CD4-positive, alpha-beta T cell treated with Interleukin-17A for 4 hours (primary cell): ENCODE measurements around the gene HYOU1.
A peak's percentile ranks its signal among the peaks of the same experiment; 100 is the strongest.
"Not testable (repeated sequence)": the region's sequence is repeated elsewhere in the genome, so short reads cannot be mapped to it uniquely, and the experiment has no call there.

Experiments used
- DNase-seq: peaks from one replicate; pipeline ENCODE4 v3.0.0-alpha.2; 2020; ENCODE audit warnings: mixed read lengths

Gene HYOU1

GRCh38 chr11:119018074-119018938 lies 38.7 kb downstream of the HYOU1 start, which contains the start of the genes RPS25 and TRAPPC4:
TSS of gene RPS25 (minus strand) at chr11:119018343. CDS start at chr11:119018284, 59 bp downstream.
TSS of gene TRAPPC4 (plus strand) at chr11:119018766. CDS start at chr11:119018796, 30 bp downstream.
- DNase-seq = peak; percentile 95

GRCh38 chr11:119017377-119017776 lies 39.6 kb downstream of the HYOU1 start:
- not testable (repeated sequence) for DNase-seq

DNA sequence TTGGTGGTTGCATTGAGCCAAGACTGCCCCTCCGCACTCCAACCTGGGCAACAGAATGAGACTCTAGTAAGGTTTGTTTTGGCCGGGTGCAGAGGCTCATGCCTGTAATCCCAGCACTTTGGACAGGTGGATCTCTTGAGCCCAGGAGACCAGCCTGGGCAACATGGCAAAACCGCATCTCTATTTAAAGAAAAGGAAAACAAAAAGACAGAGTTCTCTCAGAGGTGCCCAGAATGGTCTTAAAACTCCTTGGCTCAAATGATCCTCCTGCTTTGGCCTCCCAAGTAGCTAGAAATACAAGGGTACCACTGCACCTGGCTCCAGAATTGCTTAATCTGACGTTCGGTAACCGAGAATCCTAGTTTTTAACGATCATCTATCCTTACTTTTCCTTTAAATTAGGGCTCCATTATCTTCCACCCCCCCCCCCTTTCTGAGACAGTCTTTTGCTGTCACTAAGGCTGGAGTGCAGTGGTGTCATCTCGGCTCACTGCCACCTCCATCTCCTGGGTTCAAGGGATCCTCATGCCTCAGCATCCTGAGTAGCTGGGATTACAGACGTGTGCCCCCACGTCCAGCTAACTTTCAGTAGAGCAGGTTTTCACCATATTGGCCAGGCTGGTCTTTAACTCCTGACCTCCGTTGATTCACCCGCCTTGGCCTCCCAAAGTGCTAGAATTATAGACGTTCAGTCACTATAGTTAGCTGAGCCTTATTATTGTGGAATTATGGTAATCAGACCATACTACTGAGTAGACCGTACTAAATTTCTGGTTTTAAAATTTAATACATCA lies 40.6 kb downstream of the HYOU1 start:
- DNase-seq = no peak

- no peak for DNase-seq
Observed at GRCh38 chr11:119015054-119015611, 41.9 kb downstream of the HYOU1 start.

DNA sequence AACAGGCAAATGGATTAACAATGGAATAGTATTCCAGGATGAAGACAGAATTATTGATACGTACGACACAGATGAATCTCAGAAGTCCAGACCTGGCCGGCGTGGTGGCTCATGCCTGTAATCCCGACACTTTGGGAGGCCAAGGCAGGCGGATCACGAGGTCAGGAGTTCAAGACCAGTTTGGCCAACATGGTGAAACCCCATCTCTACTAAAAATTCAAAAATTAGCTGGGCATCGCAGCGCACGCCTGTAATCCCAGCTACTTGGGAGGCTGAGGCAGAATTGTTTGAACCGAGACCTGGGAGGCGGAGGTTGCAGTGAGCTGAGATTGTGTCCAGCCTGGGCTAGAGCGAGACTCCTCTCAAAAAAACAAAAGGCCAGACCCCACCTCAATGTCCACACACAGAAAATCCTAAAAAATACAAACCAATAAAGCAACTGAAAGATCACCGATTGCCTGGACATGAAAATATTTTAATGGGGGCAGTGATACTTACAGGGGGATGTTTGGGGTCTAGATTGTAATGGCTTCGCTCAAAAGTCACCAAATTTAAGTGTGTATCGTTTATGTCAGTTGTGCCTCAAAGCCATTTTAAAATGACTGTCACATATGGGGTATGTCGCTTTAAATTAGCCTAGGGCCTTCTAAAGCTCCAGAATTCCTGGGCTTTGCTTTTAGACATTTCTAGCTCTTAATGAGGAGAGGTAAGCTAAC lies 42.6 kb downstream of the HYOU1 start:
- no peak for DNase-seq

- no peak for DNase-seq
Observed at GRCh38 chr11:119012629-119013170, 44.3 kb downstream of the HYOU1 start.

- DNase-seq = no peak
Observed at GRCh38 chr11:119011476-119012053, 45.4 kb downstream of the HYOU1 start.

- DNase-seq = no peak
Observed at GRCh38 chr11:119006656-119007055, 50.3 kb downstream of the HYOU1 start.

DNA sequence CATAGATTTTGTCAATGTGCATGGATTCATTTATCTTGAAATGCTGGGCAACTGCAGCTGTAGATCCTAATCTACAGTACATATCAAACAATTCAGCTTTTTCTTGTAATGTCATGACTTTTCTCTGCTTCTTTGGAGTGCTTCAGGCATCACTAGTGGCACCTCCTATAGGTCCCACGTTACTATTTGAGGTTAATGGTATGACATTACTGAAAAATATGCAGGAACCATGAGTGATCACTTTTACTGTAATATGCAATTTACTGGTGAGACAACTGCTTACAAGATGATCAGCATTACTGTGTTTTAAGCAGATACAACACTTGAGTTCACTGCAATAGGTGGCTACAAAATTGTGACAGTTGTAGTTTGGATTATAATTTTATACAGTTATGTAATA lies 56.1 kb downstream of the HYOU1 start:
- DNase-seq = no peak

- no peak for DNase-seq
Observed at GRCh38 chr11:118998822-118999221, 58.2 kb downstream of the HYOU1 start.

DNA sequence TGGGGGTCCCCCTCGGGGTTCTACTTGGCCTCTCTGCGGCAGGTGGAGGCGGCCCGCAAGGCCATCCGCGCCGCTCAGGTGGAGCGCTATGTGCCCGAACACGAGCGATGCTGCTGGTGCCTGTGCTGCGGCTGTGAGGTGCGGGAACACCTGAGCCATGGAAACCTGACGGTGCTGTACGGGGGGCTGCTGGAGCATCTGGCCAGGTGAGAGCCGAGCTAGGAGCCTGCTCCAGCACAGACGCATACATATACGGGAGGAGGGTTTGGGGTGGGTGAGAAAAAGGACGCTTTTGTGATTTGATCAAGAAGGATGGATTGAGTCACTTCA lies 58.7 kb downstream of the HYOU1 start:
- no peak for DNase-seq

GRCh38 chr11:118997627-118998387 lies 59.2 kb downstream of the HYOU1 start, which contains the start of gene CENATAC:
TSS of gene CENATAC (plus strand) at chr11:118998138. CDS start at chr11:118998198, 60 bp downstream.
- DNase-seq = peak; percentile 98

DNA sequence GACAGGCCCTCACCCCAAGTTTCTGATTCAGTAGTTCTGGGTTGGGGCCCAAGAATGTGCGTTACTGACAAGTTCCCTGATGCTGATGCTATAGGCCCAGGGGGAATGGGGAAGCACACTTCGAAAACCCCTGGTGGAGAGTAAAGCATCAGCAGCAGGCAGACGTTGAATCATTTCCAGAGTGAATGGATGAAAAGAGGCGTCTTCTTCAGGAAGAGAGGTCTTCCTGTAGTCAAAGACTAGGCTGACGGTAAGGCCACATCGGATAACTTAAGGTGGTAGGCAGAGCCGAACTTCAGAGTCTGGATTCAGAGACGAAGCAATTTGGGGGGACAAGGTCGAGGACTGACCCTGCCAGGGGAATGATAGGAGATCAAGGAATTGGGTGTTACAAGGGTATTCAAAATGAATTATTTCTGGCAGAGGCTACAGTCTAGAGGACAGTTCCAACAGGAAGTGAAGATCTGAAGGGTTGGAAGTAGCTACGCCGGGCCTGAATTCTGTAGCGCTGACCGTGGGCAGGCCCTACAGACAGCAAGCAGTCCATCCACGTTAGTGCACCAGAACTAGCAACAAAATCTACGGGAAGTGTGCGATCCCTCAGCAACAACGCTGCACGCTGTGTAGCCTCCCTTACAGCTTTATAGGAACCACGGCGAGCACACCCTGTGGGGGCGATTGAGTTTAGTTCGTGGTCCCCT lies 59.9 kb downstream of the HYOU1 start:
- DNase-seq = peak; percentile 32
